K562 (cell line): Measurements from ENCODE around the gene ZNF23. TPM values are rescaled to one million over a fixed set of nuclear protein-coding genes. Genes with fewer than 3 reads are reported as not detected.

Source experiments
- ATAC-seq: fragments of 200-7000 bp; cut with Tn5 transposase; 3 replicates; pipeline ENCODE4 v1.9.1; 2020; ENCODE audit warnings: moderate library complexity
- BruUV-seq: library from RNA; stranded (reverse); fragments of 400-500 nt; replicated peaks from 2 replicates; lab custom pipeline; 2021; lab: Mats Ljungman, UMichigan
- CTCF ChIA-PET: fragments of 300-600 bp; formaldehyde crosslinking; extraction: SDS; loops from one replicate; lab custom pipeline; 2021; ENCODE audit warnings: low intra/inter-chr PET ratio; lab: Yijun Ruan, JAX
- POLR2A ChIA-PET: fragments of 300-600, 350-650 bp; sonication (Branson Sonifier 250); formaldehyde crosslinking; extraction: SDS; loops from one replicate; lab custom pipeline; 2021; ENCODE audit warnings: antibody characterized with exemption, inconsistent platforms; lab: Yijun Ruan, JAX
- DNase-seq, 4 experiments: peaks; one replicate each; pipeline versions ENCODE4 v3.0.0 to v3.0.0-alpha.2; 2011 to 2018; ENCODE audit warnings: low spot score in 3 of 4, mixed read lengths in 3 of 4; ENCODE audit errors: extremely low read depth in 1 of 4
- FAIRE-seq: peaks from 2 replicates; lab custom pipeline; 2011; peaks lifted over from hg19 to GRCh38; lab: Jason Lieb, UNC
- H2AFZ ChIP-seq: 2 replicates; pipeline ENCODE4 v1.6.0; 2011; ENCODE audit warnings: low read depth, low read length, control low read depth, inconsistent platforms
- H3K27ac ChIP-seq: fragments of 200-600 bp; 3 replicates; pipeline ENCODE4 v1.8.0; 2011; ENCODE audit warnings: low read depth, mild to moderate bottlenecking, control low read depth, inconsistent platforms, low read length, moderate library complexity, mixed read lengths; ENCODE audit errors: extremely low read depth
- H3K27me3 ChIP-seq, 2 experiments: fragments of 300-600 bp in 1 of 2; 2 replicates in 1 of 2; 3 replicates in 1 of 2; pipeline versions ENCODE4 v1.6.0 to v1.8.0; 2011; ENCODE audit warnings: inconsistent platforms in 2 of 2, low read length in 2 of 2, mild to moderate bottlenecking in 1 of 2, mixed read lengths in 1 of 2, moderate library complexity in 1 of 2; ENCODE audit not compliant: control insufficient read depth in 2 of 2, insufficient read depth in 2 of 2
- H3K36me3 ChIP-seq: fragments of 300-600 bp; 3 replicates; pipeline ENCODE4 v1.8.0; 2011; ENCODE audit warnings: mild to moderate bottlenecking, low read length, inconsistent platforms; ENCODE audit not compliant: control insufficient read depth, insufficient read depth
- H3K4me1 ChIP-seq, 2 experiments: fragments of 200-600 bp in 1 of 2; replicated peaks in 1 of 2; 2 replicates in 1 of 2; 3 replicates in 1 of 2; pipeline versions ENCODE4 v1.5.1 to v1.8.0; 2011; ENCODE audit warnings: inconsistent platforms in 2 of 2, low read length in 2 of 2, mild to moderate bottlenecking in 1 of 2, mixed read lengths in 1 of 2, moderate library complexity in 1 of 2; ENCODE audit not compliant: control insufficient read depth in 2 of 2, insufficient read depth in 2 of 2
- H3K4me2 ChIP-seq: 2 replicates; pipeline ENCODE4 v1.6.1; 2011; ENCODE audit warnings: low read length, control low read depth, inconsistent platforms, mixed read lengths; ENCODE audit not compliant: insufficient read depth
- H3K4me3 ChIP-seq: fragments of 200-600 bp; sonication (generic), shearing (Covaris generic); 2 replicates; pipeline ENCODE4 v1.5.1; 2016; ENCODE audit warnings: control low read depth, inconsistent platforms
- H3K79me2 ChIP-seq: fragments of 200-600 bp; 3 replicates; pipeline ENCODE4 v1.8.0; 2011; ENCODE audit warnings: low read length, inconsistent platforms; ENCODE audit not compliant: control insufficient read depth, insufficient read depth
- H3K9ac ChIP-seq, 2 experiments: 2 replicates each; pipeline versions ENCODE4 v1.6.0 to v1.6.1; 2011; ENCODE audit warnings: low read depth in 2 of 2, low read length in 2 of 2, control low read depth in 1 of 2, inconsistent platforms in 1 of 2, mild to moderate bottlenecking in 1 of 2, mixed read lengths in 1 of 2; ENCODE audit not compliant: insufficient read depth in 1 of 2
- H3K9me1 ChIP-seq: one replicate; pipeline ENCODE4 v1.6.0; 2011; ENCODE audit warnings: inconsistent platforms, mild to moderate bottlenecking, low read length, moderate library complexity; ENCODE audit not compliant: control insufficient read depth, insufficient read depth
- H3K9me3 ChIP-seq: replicated peaks from 2 replicates; pipeline ENCODE4 v1.5.1; 2011; ENCODE audit warnings: low read depth, low read length, inconsistent platforms; ENCODE audit not compliant: control insufficient read depth, insufficient read depth
- H4K20me1 ChIP-seq: replicated peaks from 2 replicates; pipeline ENCODE4 v1.6.1; 2011; ENCODE audit warnings: low read length, inconsistent platforms, mixed read lengths; ENCODE audit not compliant: control insufficient read depth, insufficient read depth
- CBX2 ChIP-seq: fragments of 200-600 bp; sonication (generic); IDR thresholded peaks from one replicate; pipeline ENCODE4 v1.6.1; 2012; ENCODE audit warnings: mild to moderate bottlenecking, low read length, inconsistent platforms; ENCODE audit not compliant: insufficient read depth, poor library complexity, severe bottlenecking
- CCAR2 ChIP-seq: fragments of 200-400 bp; formaldehyde crosslinking; IDR thresholded peaks from 2 replicates; pipeline ENCODE4 v1.6.1; 2017; ENCODE audit warnings: mild to moderate bottlenecking, low read depth, low read length
- CEBPZ ChIP-seq: fragments of 150-350 bp; IDR thresholded peaks from 2 replicates; pipeline ENCODE4 v1.6.1; 2014; ENCODE audit warnings: low read depth, mild to moderate bottlenecking, low read length, borderline replicate concordance
- DACH1 ChIP-seq: fragments of 450-650 bp; IDR thresholded peaks from 2 replicates; pipeline ENCODE4 v1.6.1; 2018; ENCODE audit not compliant: partially characterized antibody
- FOXA3 ChIP-seq, 2 experiments: fragments of 450-650 bp in 1 of 2; sonication (generic) in 1 of 2; formaldehyde crosslinking; IDR thresholded peaks in 1 of 2; conservative IDR thresholded peaks in 1 of 2; 2 replicates each; pipeline versions ENCODE4 v1.4.0 to v1.8.0; 2020 to 2022; ENCODE audit warnings: mild to moderate bottlenecking in 2 of 2, missing genetic modification reagents in 1 of 2
- MTA2 ChIP-seq: fragments of 450-650 bp; IDR thresholded peaks from 2 replicates; pipeline ENCODE4 v1.6.1; 2016; ENCODE audit warnings: low read depth
- NCOA4 ChIP-seq: fragments of 450-650 bp; IDR thresholded peaks from 2 replicates; pipeline ENCODE4 v1.6.1; 2018; ENCODE audit warnings: mild to moderate bottlenecking; ENCODE audit not compliant: partially characterized antibody
- POLR3A ChIP-seq: IDR thresholded peaks from 2 replicates; pipeline ENCODE4 v1.6.1; 2011; ENCODE audit warnings: borderline replicate concordance, mild to moderate bottlenecking, moderate library complexity; ENCODE audit not compliant: insufficient read length, insufficient read depth; ENCODE audit errors: extremely low read depth
- RFX1 ChIP-seq: fragments of 450-650 bp; IDR thresholded peaks from 2 replicates; pipeline ENCODE4 v1.6.1; 2016; ENCODE audit warnings: mild to moderate bottlenecking, moderate library complexity
- SPI1 ChIP-seq: IDR thresholded peaks from 2 replicates; pipeline ENCODE4 v1.6.1; 2011; ENCODE audit warnings: low read depth, low read length, control low read depth, borderline replicate concordance
- TCFL5 ChIP-seq: fragments of 250-450 bp; sonication (Bioruptor Pico); conservative IDR thresholded peaks from 2 replicates; pipeline ENCODE4 v1.6.1; 2021; ENCODE audit warnings: mild to moderate bottlenecking, moderate library complexity, matching md5 sums
- ZBED1 ChIP-seq: IDR thresholded peaks from 2 replicates; pipeline ENCODE4 v1.6.1; 2014
- ZNF583 ChIP-seq: fragments of 250-450 bp; sonication (Bioruptor Pico); IDR thresholded peaks from 2 replicates; pipeline ENCODE4 v1.4.0; 2020
- WGBS: fragments of 100-300 bp; shearing (Covaris generic); methylation state at CpG from one replicate; pipeline ENCODE4 v1.1.6; 2016; ENCODE audit warnings: low coverage, mixed read lengths; ENCODE audit not compliant: insufficient coverage; ENCODE audit errors: missing lambda C conversion rate; 5-methylcytosine and 5-hydroxymethylcytosine counted together
- in situ Hi-C: fragments of 300-500 bp; cut with MboI; formaldehyde crosslinking; loops from 4 replicates; pipeline ENCODE4 v1.15.0; 2018; ENCODE audit warnings: inconsistent platforms, mixed read lengths
- intact Hi-C: fragments of 100-400 bp; cut with micrococcal nuclease; formaldehyde crosslinking; loops from 2 replicates; pipeline ENCODE4 v1.14.2; 2022
- polyA plus RNA-seq, 8 experiments: library from polyadenylated mRNA; depleted of rRNA in 4 of 8; stranded (reverse) in 5 of 8; unstranded in 3 of 8; fragments of >200 nt; fragmentation: Nextera tagmentation in 2 of 8; fragmentation: Illumina TruSeq in 1 of 8; extraction: Ambion mirVana in 2 of 8; extraction: Trizol in 1 of 8; gene quantifications; 2 replicates each; pipeline versions ENCODE4 v1.2.1 to v1.2.3, GENCODE V29; 2011 to 2014; ENCODE audit warnings: inconsistent platforms in 1 of 8, missing spikeins in 1 of 8
- total RNA-seq, 7 experiments: library from RNA; depleted of rRNA in 6 of 7; stranded (reverse); fragments of >200 nt in 6 of 7; fragmentation: Illumina TruSeq in 2 of 7; extraction: Trizol in 2 of 7; gene quantifications; 2 replicates each; pipeline versions ENCODE4 v1.2.1 to v1.2.3, GENCODE V29; 2011 to 2021; ENCODE audit warnings: low replicate concordance in 1 of 7
- TF ChIP-seq, protein P1 (sequence below), 2 experiments: fragments of 450-650 bp; IDR thresholded peaks; 2 replicates each; pipeline ENCODE4 v1.6.1; 2018; ENCODE audit warnings: mild to moderate bottlenecking in 2 of 2, low read depth in 1 of 2; ENCODE audit not compliant: partially characterized antibody in 2 of 2
- TF ChIP-seq, protein P2 (sequence below): fragments of 450-650 bp; formaldehyde crosslinking; IDR thresholded peaks from 2 replicates; pipeline ENCODE4 v1.4.0; 2022; ENCODE audit warnings: missing genetic modification characterization

The ZNF23 gene
- total and polyA plus RNA-seq, 9 of the 15 experiments (the other 6 are each of a cell fraction or from before 2014, with no cell fraction given): 4.7 to 13.4 (median 11.2) TPM

DNA sequence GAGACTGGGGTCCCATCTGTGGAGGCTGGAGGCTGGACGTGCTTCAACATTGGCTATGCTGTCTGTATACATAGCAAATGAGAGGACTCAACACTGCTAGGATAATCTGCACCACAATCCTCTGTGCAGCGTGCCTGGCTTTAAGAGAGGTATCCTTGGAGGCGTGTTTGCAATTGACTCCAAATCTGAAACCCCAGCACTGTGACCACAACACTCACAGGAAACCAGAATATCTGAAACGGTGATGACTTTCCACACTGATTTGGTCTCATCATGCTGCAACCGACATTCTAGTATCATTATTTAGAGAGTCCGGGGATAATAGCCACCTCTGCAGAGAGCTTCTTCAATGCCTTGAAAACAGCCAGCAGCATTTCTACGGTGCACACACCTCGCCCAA, 55.3 kb downstream of the ZNF23 start:
- BruUV-seq: no TSS peak
- Histone ChIP-seq H3K9me1 (no peaks in the 10 kb centered on the region), H4K20me1 (0 out of 2 replicates have a peak, but pooled peaks cover 8% of the 10 kb centered on the region), H3K27ac (no peak overlapping the region), H3K4me2 (no peak overlapping the region), H2AFZ (no peak overlapping the region), H3K4me3 (no peak overlapping the region), H3K9me3 (no peaks in the 10 kb centered on the region; the same call in 1 of the 2 replicates), H3K79me2 (no peaks in the 10 kb centered on the region), H3K4me1 (peaks cover 0 to 4% of the 10 kb centered on the region in 2 experiments; a peak in 2 of 5 replicates), H3K27me3 (peaks cover 16 to 50% of the 10 kb centered on the region in 2 experiments), H3K36me3 (no peaks in the 10 kb centered on the region), H3K9ac (no peak overlapping the region)
- FAIRE-seq (no peak), DNase-seq (no peak), ATAC-seq (no peak)
- ChIA-PET POLR2A (no interaction called here), CTCF (no interaction called here)
- WGBS: 0% methylated on average over 8 of the region's 8 CpGs
- in situ Hi-C loops (no loop called here), intact Hi-C loops (no loop called here)
- TF ChIP-seq TCFL5 (CRISPR knock-in tag) (no peak), CEBPZ (no peak), CCAR2 (no peak), MTA2 (no peak), NCOA4 (no peak), FOXA3 (CRISPR knock-in tag; conservative IDR thresholded peaks at IDR 0.05 in 1 of 2, IDR thresholded peaks at IDR 0.05 in 1 of 2) (no peak), SPI1 (no peak), DACH1 (no peak), CBX2 (no peak), RFX1 (no peak), ZNF583 (no peak), ZBED1 (no peak), POLR3A (no peak)
- TF ChIP-seq, protein P1, sequence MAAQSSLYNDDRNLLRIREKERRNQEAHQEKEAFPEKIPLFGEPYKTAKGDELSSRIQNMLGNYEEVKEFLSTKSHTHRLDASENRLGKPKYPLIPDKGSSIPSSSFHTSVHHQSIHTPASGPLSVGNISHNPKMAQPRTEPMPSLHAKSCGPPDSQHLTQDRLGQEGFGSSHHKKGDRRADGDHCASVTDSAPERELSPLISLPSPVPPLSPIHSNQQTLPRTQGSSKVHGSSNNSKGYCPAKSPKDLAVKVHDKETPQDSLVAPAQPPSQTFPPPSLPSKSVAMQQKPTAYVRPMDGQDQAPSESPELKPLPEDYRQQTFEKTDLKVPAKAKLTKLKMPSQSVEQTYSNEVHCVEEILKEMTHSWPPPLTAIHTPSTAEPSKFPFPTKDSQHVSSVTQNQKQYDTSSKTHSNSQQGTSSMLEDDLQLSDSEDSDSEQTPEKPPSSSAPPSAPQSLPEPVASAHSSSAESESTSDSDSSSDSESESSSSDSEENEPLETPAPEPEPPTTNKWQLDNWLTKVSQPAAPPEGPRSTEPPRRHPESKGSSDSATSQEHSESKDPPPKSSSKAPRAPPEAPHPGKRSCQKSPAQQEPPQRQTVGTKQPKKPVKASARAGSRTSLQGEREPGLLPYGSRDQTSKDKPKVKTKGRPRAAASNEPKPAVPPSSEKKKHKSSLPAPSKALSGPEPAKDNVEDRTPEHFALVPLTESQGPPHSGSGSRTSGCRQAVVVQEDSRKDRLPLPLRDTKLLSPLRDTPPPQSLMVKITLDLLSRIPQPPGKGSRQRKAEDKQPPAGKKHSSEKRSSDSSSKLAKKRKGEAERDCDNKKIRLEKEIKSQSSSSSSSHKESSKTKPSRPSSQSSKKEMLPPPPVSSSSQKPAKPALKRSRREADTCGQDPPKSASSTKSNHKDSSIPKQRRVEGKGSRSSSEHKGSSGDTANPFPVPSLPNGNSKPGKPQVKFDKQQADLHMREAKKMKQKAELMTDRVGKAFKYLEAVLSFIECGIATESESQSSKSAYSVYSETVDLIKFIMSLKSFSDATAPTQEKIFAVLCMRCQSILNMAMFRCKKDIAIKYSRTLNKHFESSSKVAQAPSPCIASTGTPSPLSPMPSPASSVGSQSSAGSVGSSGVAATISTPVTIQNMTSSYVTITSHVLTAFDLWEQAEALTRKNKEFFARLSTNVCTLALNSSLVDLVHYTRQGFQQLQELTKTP (IDR thresholded peaks at IDR 0.05; ENCODE audit: low read depth in 1 of 2, partially characterized antibody in 2 of 2): no peak
- TF ChIP-seq, protein P2, sequence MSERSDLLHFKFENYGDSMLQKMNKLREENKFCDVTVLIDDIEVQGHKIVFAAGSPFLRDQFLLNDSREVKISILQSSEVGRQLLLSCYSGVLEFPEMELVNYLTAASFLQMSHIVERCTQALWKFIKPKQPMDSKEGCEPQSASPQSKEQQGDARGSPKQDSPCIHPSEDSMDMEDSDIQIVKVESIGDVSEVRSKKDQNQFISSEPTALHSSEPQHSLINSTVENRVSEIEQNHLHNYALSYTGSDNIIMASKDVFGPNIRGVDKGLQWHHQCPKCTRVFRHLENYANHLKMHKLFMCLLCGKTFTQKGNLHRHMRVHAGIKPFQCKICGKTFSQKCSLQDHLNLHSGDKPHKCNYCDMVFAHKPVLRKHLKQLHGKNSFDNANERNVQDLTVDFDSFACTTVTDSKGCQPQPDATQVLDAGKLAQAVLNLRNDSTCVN (CRISPR knock-in tag): no peak
